Gastrocnemius medialis (tissue), 4 donors: Measurements from ENCODE around the gene FANCC. TPM values are rescaled to one million over a fixed set of nuclear protein-coding genes. Genes with fewer than 3 reads are reported as not detected.

ENCODE experiments used
- ATAC-seq, 2 donors: fragments of 150-250 bp; one replicate each; pipeline ENCODE4 v1.9.1; 2016
- DNase-seq, 2 donors: peaks; one replicate each; pipeline ENCODE4 v3.0.0-alpha.2; 2019
- H3K27ac ChIP-seq, 4 donors: fragments of 200-600 bp; sonication (generic); 1 replicate in 1 of 4; 2 replicates in 3 of 4; pipeline ENCODE4 v1.5.1; 2016 to 2018; ENCODE audit warnings: mild to moderate bottlenecking in 2 of 4, moderate library complexity in 1 of 4
- H3K27me3 ChIP-seq, 3 donors: fragments of 200-600 bp; sonication (generic) in 2 of 3; 1 replicate in 1 of 3; 2 replicates in 2 of 3; pipeline versions ENCODE4 v1.5.1 to v1.6.0; 2016 to 2019; ENCODE audit warnings: mild to moderate bottlenecking in 1 of 3, moderate library complexity in 1 of 3
- H3K36me3 ChIP-seq, 2 donors: fragments of 200-600 bp; sonication (generic) in 1 of 2; one replicate each; pipeline ENCODE4 v1.5.1; 2017 to 2018
- H3K4me1 ChIP-seq, 2 donors: fragments of 200-600 bp; sonication (generic) in 1 of 2; one replicate each; pipeline ENCODE4 v1.5.1; 2016 to 2017; ENCODE audit warnings: mild to moderate bottlenecking in 2 of 2
- H3K4me3 ChIP-seq, 4 donors: fragments of 200-600 bp; sonication (generic) in 3 of 4; 1 replicate in 1 of 4; 2 replicates in 3 of 4; pipeline ENCODE4 v1.5.1; 2016 to 2019; ENCODE audit warnings: mild to moderate bottlenecking in 2 of 4
- H3K9me3 ChIP-seq, 3 donors: fragments of 200-600 bp; sonication (generic) in 2 of 3; 1 replicate in 1 of 3; 2 replicates in 2 of 3; pipeline ENCODE4 v1.5.1; 2016 to 2019
- POLR2A ChIP-seq, 2 donors: fragments of 450-650 bp; IDR thresholded peaks; one replicate each; pipeline ENCODE4 v1.6.1; 2017; ENCODE audit warnings: antibody characterized with exemption in 2 of 2, mild to moderate bottlenecking in 2 of 2, moderate library complexity in 2 of 2
- in situ Hi-C, 4 donors: fragments of 200-750 bp; cut with MboI; loops; one replicate each; pipeline versions ENCODE4 v1.15.0 to v1.8.0; 2017; ENCODE audit warnings: low sequenced_read_pairs in 4 of 4
- intact Hi-C: fragments of 100-400 bp; cut with DNase I; formaldehyde crosslinking; loops from one replicate; pipeline ENCODE4 v1.15.1; 2023; ENCODE audit warnings: low total_unique reads
- total RNA-seq, 4 donors: library from RNA; depleted of rRNA; stranded (reverse); fragments of >200 nt; gene quantifications; one replicate each; pipeline versions ENCODE4 v1.1.0 to v1.2.3, GENCODE V29; 2016
- TF ChIP-seq, protein P1 (sequence below), 5 experiments: fragments of 450-650 bp in 3 of 5; fragments of 200-600 bp in 2 of 5; sonication (generic) in 2 of 5; IDR thresholded peaks in 4 of 5; conservative IDR thresholded peaks in 1 of 5; 1 replicate in 4 of 5; 2 replicates in 1 of 5; pipeline ENCODE4 v1.5.1; 2016 to 2019; ENCODE audit warnings: antibody characterized with exemption in 5 of 5, mild to moderate bottlenecking in 3 of 5, moderate library complexity in 3 of 5

FANCC gene
- total RNA-seq, 4 donors from 2014 or later, result 1.2 to 4.8 (median 2.5) TPM

DNA sequence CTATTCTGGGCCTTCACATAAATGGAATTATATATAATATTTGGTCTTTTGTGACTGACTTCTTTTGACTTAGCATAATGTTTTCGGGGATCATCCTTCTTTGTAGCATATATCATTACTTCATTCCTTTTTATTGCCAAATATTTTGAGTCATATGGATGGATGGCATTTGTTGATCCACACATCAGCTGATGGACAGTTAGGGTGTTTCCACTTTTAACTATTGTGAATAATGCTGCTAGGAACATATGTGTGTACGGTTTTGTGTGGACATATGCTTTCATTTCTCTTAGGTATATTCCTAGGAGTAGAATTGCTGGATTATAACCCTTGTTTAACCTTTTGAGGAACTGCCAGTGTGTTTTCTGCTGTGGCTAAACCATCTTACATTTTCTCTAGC lies 249.6 kb downstream of the FANCC start:
- TF ChIP-seq, protein P1, sequence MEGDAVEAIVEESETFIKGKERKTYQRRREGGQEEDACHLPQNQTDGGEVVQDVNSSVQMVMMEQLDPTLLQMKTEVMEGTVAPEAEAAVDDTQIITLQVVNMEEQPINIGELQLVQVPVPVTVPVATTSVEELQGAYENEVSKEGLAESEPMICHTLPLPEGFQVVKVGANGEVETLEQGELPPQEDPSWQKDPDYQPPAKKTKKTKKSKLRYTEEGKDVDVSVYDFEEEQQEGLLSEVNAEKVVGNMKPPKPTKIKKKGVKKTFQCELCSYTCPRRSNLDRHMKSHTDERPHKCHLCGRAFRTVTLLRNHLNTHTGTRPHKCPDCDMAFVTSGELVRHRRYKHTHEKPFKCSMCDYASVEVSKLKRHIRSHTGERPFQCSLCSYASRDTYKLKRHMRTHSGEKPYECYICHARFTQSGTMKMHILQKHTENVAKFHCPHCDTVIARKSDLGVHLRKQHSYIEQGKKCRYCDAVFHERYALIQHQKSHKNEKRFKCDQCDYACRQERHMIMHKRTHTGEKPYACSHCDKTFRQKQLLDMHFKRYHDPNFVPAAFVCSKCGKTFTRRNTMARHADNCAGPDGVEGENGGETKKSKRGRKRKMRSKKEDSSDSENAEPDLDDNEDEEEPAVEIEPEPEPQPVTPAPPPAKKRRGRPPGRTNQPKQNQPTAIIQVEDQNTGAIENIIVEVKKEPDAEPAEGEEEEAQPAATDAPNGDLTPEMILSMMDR (IDR thresholded peaks at IDR 0.05 in 4 of 5, conservative IDR thresholded peaks at IDR 0.05 in 1 of 5), result no peak
- no peak for TF ChIP-seq POLR2A (IDR thresholded peaks at IDR 0.05)
- intact Hi-C loops, result loop anchor here (5.0 kb wide), 1 partner anchor 61 kb away; no protein-coding TSS in a partner anchor
- no peaks in the 10 kb centered on the region for H3K9me3 ChIP-seq
- H3K4me3 ChIP-seq, result no peak overlapping the region
- peak overlapping the region; percentile 85 to 96 (median 91) for H3K27ac ChIP-seq
- ATAC-seq, result no peak
- no peak for DNase-seq
- peaks cover 0 to 13% of the 10 kb centered on the region in 2 donors for H3K36me3 ChIP-seq
- H3K4me1 ChIP-seq, result peaks cover 99 to 100% of the 10 kb centered on the region in 2 donors
- in situ Hi-C loops, result no loop called here
- H3K27me3 ChIP-seq, result no peaks in the 10 kb centered on the region

DNA sequence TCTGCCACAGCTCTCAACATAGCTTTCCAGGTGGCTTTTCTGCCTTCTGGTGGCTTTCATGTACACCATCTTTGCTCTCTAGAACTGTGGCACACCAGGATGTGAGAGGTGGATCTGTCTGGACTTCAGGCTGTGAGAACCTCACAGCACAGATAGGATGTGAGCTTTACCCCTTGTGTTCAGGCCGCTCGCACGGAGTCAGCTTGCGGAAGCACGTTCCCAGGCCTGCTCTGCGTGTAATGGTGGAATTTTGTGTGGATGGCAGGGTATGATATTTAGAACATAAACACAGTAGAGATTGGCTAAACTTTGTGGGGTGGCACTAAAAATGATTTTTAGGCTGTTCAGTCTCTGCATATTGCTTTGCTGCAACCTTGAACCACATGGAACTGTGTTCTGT lies 250.5 kb downstream of the FANCC start:
- intact Hi-C loops (loop anchor here (5.0 kb wide), 1 partner anchor 60 kb away; no protein-coding TSS in a partner anchor), in situ Hi-C loops (no loop called here)
- H3K4me1 ChIP-seq, result peaks cover 100% of the 10 kb centered on the region in 2 donors
- no peak for ATAC-seq
- peaks cover 0 to 15% of the 10 kb centered on the region in 2 donors for H3K36me3 ChIP-seq
- H3K27ac ChIP-seq, result peak overlapping the region; percentile 85 to 96 (median 91)
- no peak for DNase-seq
- H3K9me3 ChIP-seq, result no peaks in the 10 kb centered on the region
- H3K4me3 ChIP-seq, result no peak overlapping the region
- no peaks in the 10 kb centered on the region for H3K27me3 ChIP-seq
- no peak for TF ChIP-seq POLR2A (IDR thresholded peaks at IDR 0.05)
- TF ChIP-seq, protein P1 (IDR thresholded peaks at IDR 0.05 in 4 of 5, conservative IDR thresholded peaks at IDR 0.05 in 1 of 5), result no peak

DNA sequence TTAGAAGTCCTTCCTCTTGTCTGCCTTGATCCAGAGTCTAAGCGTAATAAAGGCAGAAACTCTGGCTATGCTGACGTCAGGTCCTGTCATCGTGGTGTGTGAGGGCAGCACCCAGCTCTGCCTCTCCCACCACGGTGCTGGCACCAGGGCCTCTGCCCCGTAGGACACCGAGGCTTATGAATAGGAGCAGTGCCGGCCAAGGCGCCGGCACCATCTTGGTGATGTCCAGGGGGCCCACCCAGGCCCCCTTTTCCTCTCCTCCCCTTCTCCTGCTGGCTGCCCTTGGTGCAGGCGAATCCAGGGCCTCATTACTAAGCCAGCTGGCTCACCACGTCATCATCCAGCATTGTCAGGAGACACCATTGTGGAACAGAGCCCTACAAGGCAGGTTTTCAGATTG lies 252.3 kb downstream of the FANCC start:
- ATAC-seq (peak; percentile 59 to 65), DNase-seq (peak in 1 of 2 donors; percentile 54)
- in situ Hi-C loops (no loop called here), intact Hi-C loops (loop anchor here (5.0 kb wide), 1 partner anchor 58 kb away; no protein-coding TSS in a partner anchor)
- Histone ChIP-seq H3K4me1 (peaks cover 100% of the 10 kb centered on the region in 2 donors), H3K27me3 (no peaks in the 10 kb centered on the region), H3K36me3 (peaks cover 0 to 15% of the 10 kb centered on the region in 2 donors), H3K27ac (peak overlapping the region; percentile 85 to 96 (median 91)), H3K4me3 (no peak overlapping the region), H3K9me3 (no peaks in the 10 kb centered on the region)
- TF ChIP-seq, protein P1 (IDR thresholded peaks at IDR 0.05 in 4 of 5, conservative IDR thresholded peaks at IDR 0.05 in 1 of 5), result no peak
- no peak for TF ChIP-seq POLR2A (IDR thresholded peaks at IDR 0.05)

DNA sequence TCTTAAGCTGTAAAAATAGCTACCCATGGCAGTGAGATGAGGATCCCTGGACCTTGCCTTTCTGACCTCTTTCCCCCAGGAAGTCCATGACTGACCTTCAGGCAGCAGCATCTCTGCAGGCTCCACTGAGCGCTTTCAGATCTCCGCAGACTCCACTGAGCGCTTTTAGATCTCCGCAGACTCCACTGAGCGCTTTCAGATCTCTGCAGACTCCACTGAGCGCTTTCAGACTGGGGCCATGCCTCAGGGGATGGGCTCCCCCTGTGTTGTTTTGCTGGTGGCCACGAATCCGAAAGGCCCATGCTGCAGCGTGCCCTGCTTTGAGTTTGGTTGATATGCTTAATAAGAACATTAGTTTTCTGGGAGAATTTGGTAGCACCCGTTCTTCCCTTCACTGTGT lies 254.2 kb downstream of the FANCC start:
- Histone ChIP-seq H3K36me3 (peaks cover 0 to 15% of the 10 kb centered on the region in 2 donors), H3K9me3 (no peaks in the 10 kb centered on the region), H3K27me3 (no peaks in the 10 kb centered on the region), H3K4me3 (no peak overlapping the region), H3K4me1 (peaks cover 100% of the 10 kb centered on the region in 2 donors), H3K27ac (peak overlapping the region; percentile 85 to 96 (median 91))
- TF ChIP-seq, protein P1 (IDR thresholded peaks at IDR 0.05 in 4 of 5, conservative IDR thresholded peaks at IDR 0.05 in 1 of 5), result no peak
- no peak for TF ChIP-seq POLR2A (IDR thresholded peaks at IDR 0.05)
- in situ Hi-C loops, result no loop called here
- no peak for ATAC-seq
- intact Hi-C loops, result no loop called here
- no peak for DNase-seq
